ENCODE results near the gene MGAT3. TPM values are rescaled to one million over a fixed set of nuclear protein-coding genes. Genes with fewer than 3 reads are reported as not detected.

Gene MGAT3
- total and polyA plus RNA-seq, 9 of the 15 experiments (the other 6 are each of a cell fraction or from before 2014, with no cell fraction given), result 0.10 to 11.5 (median 4.6) TPM

DNA sequence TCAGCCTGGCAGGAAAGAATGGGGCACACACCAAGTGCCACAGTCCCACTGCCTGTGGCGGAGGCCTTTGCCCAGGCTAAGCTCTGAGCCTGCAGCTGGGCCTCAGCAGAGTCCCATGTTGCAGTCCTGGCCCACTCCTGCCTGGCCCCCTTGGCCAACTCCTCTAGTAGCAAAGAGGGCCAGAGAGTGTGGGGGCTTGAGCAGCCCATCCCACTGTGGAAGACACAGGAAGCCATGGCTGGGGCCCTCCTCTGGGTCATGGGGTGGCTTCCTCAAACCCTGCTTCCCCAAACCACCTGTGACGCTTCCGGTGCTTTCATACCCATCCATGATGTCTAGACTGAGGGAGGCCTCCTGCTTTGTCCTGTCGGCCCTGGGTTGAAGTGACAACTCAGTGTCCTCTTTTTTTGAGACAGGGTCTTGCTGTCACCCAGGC lies 69.9 kb downstream of the MGAT3 start:
- DNase-seq (ENCODE audit: extremely low read depth in 1 of 4, low spot score in 3 of 4), result peak in 1 of 4 experiments; percentile 18
- 67% methylated on average over 3 of the region's 4 CpGs for WGBS (ENCODE audit: insufficient coverage, low coverage, missing lambda C conversion rate)
- CTCF ChIA-PET (ENCODE audit: low intra/inter-chr PET ratio), result no interaction called here
- peaks cover 30 to 58% of the 10 kb centered on the region in 2 experiments; a peak in 4 of 5 replicates for H3K4me1 ChIP-seq (replicated peaks in 1 of 2; ENCODE audit: control insufficient read depth in 2 of 2, insufficient read depth in 2 of 2, low read length in 2 of 2)
- no peak overlapping the region for H3K4me3 ChIP-seq
- BruUV-seq (replicated peaks), result no TSS peak
- TF ChIP-seq POLR2G (IDR thresholded peaks at IDR 0.05; ENCODE audit: low read depth, low read length), result peak; percentile 68
- TF ChIP-seq RBFOX2 (IDR thresholded peaks at IDR 0.05; ENCODE audit: low read depth, low read length), result peak; percentile 50; the same call in 1 of the 2 replicates
- TF ChIP-seq ZNF133 (CRISPR knock-in tag; IDR thresholded peaks at IDR 0.05), result no peak
- H3K4me2 ChIP-seq (ENCODE audit: insufficient read depth, low read length), result no peak overlapping the region
- in situ Hi-C loops (cut with MboI) (no loop called here), intact Hi-C loops (cut with micrococcal nuclease) (loop anchor here (10.0 kb wide), 1 partner anchor 352 kb away; no protein-coding TSS in a partner anchor)
- no peak for FAIRE-seq
- H2AFZ ChIP-seq (ENCODE audit: low read depth, low read length), result no peak overlapping the region
- POLR2A ChIA-PET, result interaction anchor here (1.1 to 1.4 kb wide), 3 partner anchors 10 to 43 kb away, joined by 3 to 4 read pairs (median 4); no protein-coding TSS in a partner anchor
- 0 out of 4 replicates have a peak overlapping the region, but pooled peaks of 1 of the 2 experiments have one; percentile 35 for H3K9ac ChIP-seq (ENCODE audit: insufficient read depth in 1 of 2, low read depth in 2 of 2, low read length in 2 of 2)
- peaks cover 75% of the 10 kb centered on the region for H3K36me3 ChIP-seq (ENCODE audit: control insufficient read depth, insufficient read depth, low read length)
- no peak for ATAC-seq
- peaks cover 67% of the 10 kb centered on the region for H3K79me2 ChIP-seq (ENCODE audit: control insufficient read depth, insufficient read depth, low read length)
- no peaks in the 10 kb centered on the region for H3K9me3 ChIP-seq (replicated peaks; ENCODE audit: control insufficient read depth, insufficient read depth, low read depth, low read length)
- H4K20me1 ChIP-seq (replicated peaks; ENCODE audit: control insufficient read depth, insufficient read depth, low read length), result peaks cover 22% of the 10 kb centered on the region
- H3K27ac ChIP-seq (ENCODE audit: extremely low read depth, low read depth, low read length), result no peak overlapping the region
- H3K27me3 ChIP-seq (ENCODE audit: control insufficient read depth in 2 of 2, insufficient read depth in 2 of 2, low read length in 2 of 2), result no peaks in the 10 kb centered on the region
- no peaks in the 10 kb centered on the region for H3K9me1 ChIP-seq (ENCODE audit: control insufficient read depth, insufficient read depth, low read length)

DNA sequence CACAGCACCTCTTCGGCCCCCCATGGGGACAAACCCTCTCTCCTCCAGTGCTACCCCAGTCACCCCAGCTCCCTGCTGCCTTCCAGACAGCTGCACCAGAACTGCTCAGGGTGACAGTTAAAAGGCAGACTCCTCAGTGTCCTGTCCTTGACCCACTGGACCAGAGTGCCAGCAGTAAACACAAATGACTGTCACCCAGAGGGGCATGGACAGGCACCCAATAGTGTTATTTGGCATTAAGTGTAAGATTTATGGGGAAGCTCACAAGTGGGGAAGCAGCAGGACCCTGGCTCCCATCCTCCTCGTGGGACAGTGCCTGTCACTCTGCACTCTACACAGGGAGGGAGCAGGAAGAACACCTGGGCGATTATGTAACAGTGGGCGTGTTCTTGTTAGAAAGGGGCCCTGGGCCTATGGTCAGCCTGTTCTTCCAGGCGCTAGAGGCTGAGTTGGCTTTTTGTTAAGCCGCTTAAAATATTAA lies 70.7 kb downstream of the MGAT3 start:
- H3K4me1 ChIP-seq (replicated peaks in 1 of 2; ENCODE audit: control insufficient read depth in 2 of 2, insufficient read depth in 2 of 2, low read length in 2 of 2), result peaks cover 31 to 63% of the 10 kb centered on the region in 2 experiments; a peak in 4 of 5 replicates
- in situ Hi-C loops (cut with MboI), result no loop called here
- TF ChIP-seq PHB (CRISPR knock-in tag; IDR thresholded peaks at IDR 0.05) (no peak), ETV6 (IDR thresholded peaks at IDR 0.05; ENCODE audit: borderline replicate concordance in 1 of 2, low read depth in 2 of 2, low read length in 1 of 2) (no peak), ETV6 (CRISPR knock-in tag; IDR thresholded peaks at IDR 0.05; ENCODE audit: borderline replicate concordance) (no peak), KHSRP (IDR thresholded peaks at IDR 0.05) (no peak), ZNF431 (CRISPR knock-in tag; IDR thresholded peaks at IDR 0.05) (no peak), ZFP36 (IDR thresholded peaks at IDR 0.05; ENCODE audit: low read depth, low read length, partially characterized antibody) (no peak), RBM34 (IDR thresholded peaks at IDR 0.05; ENCODE audit: borderline replicate concordance, insufficient read depth, low read length) (no peak)
- TF ChIP-seq, protein P1, sequence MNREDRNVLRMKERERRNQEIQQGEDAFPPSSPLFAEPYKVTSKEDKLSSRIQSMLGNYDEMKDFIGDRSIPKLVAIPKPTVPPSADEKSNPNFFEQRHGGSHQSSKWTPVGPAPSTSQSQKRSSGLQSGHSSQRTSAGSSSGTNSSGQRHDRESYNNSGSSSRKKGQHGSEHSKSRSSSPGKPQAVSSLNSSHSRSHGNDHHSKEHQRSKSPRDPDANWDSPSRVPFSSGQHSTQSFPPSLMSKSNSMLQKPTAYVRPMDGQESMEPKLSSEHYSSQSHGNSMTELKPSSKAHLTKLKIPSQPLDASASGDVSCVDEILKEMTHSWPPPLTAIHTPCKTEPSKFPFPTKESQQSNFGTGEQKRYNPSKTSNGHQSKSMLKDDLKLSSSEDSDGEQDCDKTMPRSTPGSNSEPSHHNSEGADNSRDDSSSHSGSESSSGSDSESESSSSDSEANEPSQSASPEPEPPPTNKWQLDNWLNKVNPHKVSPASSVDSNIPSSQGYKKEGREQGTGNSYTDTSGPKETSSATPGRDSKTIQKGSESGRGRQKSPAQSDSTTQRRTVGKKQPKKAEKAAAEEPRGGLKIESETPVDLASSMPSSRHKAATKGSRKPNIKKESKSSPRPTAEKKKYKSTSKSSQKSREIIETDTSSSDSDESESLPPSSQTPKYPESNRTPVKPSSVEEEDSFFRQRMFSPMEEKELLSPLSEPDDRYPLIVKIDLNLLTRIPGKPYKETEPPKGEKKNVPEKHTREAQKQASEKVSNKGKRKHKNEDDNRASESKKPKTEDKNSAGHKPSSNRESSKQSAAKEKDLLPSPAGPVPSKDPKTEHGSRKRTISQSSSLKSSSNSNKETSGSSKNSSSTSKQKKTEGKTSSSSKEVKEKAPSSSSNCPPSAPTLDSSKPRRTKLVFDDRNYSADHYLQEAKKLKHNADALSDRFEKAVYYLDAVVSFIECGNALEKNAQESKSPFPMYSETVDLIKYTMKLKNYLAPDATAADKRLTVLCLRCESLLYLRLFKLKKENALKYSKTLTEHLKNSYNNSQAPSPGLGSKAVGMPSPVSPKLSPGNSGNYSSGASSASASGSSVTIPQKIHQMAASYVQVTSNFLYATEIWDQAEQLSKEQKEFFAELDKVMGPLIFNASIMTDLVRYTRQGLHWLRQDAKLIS (CRISPR knock-in tag; IDR thresholded peaks at IDR 0.05), result no peak
- TF ChIP-seq, protein P2, sequence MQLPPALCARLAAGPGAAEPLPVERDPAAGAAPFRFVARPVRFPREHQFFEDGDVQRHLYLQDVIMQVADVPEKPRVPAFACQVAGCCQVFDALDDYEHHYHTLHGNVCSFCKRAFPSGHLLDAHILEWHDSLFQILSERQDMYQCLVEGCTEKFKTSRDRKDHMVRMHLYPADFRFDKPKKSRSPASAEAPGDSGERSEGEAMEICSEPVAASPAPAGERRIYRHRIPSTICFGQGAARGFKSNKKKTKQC (CRISPR knock-in tag; IDR thresholded peaks at IDR 0.05), result no peak

More for the DNA sequence above, 70.7 kb downstream of the MGAT3 start:
- peaks cover 17% of the 10 kb centered on the region for H4K20me1 ChIP-seq (replicated peaks; ENCODE audit: control insufficient read depth, insufficient read depth, low read length)
- no peak overlapping the region for H3K27ac ChIP-seq (ENCODE audit: extremely low read depth, low read depth, low read length)
- WGBS (ENCODE audit: insufficient coverage, low coverage, missing lambda C conversion rate), result 64% methylated on average over 6 of the region's 6 CpGs
- H3K79me2 ChIP-seq (ENCODE audit: control insufficient read depth, insufficient read depth, low read length), result peaks cover 67% of the 10 kb centered on the region
- H3K4me2 ChIP-seq (ENCODE audit: insufficient read depth, low read length), result no peak overlapping the region
- peaks cover 68% of the 10 kb centered on the region for H3K36me3 ChIP-seq (ENCODE audit: control insufficient read depth, insufficient read depth, low read length)
- ChIA-PET CTCF (ENCODE audit: low intra/inter-chr PET ratio) (no interaction called here), POLR2A (interaction anchor here (0.6 to 4.2 kb wide), 4 partner anchors 10 to 210 kb away, joined by 3 to 42 read pairs (median 4); partner anchors contain the start of gene RPL3)
- no peak overlapping the region for H3K4me3 ChIP-seq
- H2AFZ ChIP-seq (ENCODE audit: low read depth, low read length), result no peak overlapping the region
- FAIRE-seq (no peak), ATAC-seq (no peak), DNase-seq (ENCODE audit: extremely low read depth in 1 of 4, low spot score in 3 of 4) (peak in 1 of 4 experiments; percentile 24)
- intact Hi-C loops (cut with micrococcal nuclease), result loop anchor here (10.0 kb wide), 1 partner anchor 353 kb away; no protein-coding TSS in a partner anchor
- H3K9me1 ChIP-seq (ENCODE audit: control insufficient read depth, insufficient read depth, low read length), result no peaks in the 10 kb centered on the region
- H3K27me3 ChIP-seq (ENCODE audit: control insufficient read depth in 2 of 2, insufficient read depth in 2 of 2, low read length in 2 of 2), result no peaks in the 10 kb centered on the region
- no TSS peak for BruUV-seq (replicated peaks)
- H3K9me3 ChIP-seq (replicated peaks; ENCODE audit: control insufficient read depth, insufficient read depth, low read depth, low read length), result no peaks in the 10 kb centered on the region
- no peak overlapping the region for H3K9ac ChIP-seq (ENCODE audit: insufficient read depth in 1 of 2, low read depth in 2 of 2, low read length in 2 of 2)
